ENCODE results near the gene POC1B.

- no peak for TF ChIP-seq CTCF (IDR thresholded peaks at IDR 0.05 in 4 of 5, conservative IDR thresholded peaks at IDR 0.05 in 1 of 5)
- TF ChIP-seq POLR2A (IDR thresholded peaks at IDR 0.05), result no peak
Measured at GRCh38 chr12:89418228-89418910, 107.5 kb downstream of the POC1B start.
